H1 (cell line): Measurements from ENCODE around the gene ZBTB14. TPM values are rescaled to one million over a fixed set of nuclear protein-coding genes. Genes with fewer than 3 reads are reported as not detected.

Experiments
- CTCF ChIA-PET: fragments of 300-600 bp; sonication (Branson Sonifier 250); formaldehyde crosslinking; loops from one replicate; lab custom pipeline; 2021; ENCODE audit not compliant: partially characterized antibody; lab: Charles Lee
- POLR2A ChIA-PET: fragments of 300-600 bp; sonication (Branson Sonifier 250); formaldehyde crosslinking; loops from one replicate; lab custom pipeline; 2021; ENCODE audit warnings: inconsistent platforms; ENCODE audit not compliant: partially characterized antibody; lab: Charles Lee
- DNase-seq, 2 experiments: peaks; one replicate each; pipeline versions ENCODE4 v3.0.0 to v3.0.0-alpha.2; 2010 to 2022; ENCODE audit warnings: low spot score in 2 of 2, low read depth in 1 of 2, mixed read lengths in 1 of 2
- FAIRE-seq: peaks from 2 replicates; lab custom pipeline; 2011; peaks lifted over from hg19 to GRCh38; lab: Jason Lieb, UNC
- H2AFZ ChIP-seq: 2 replicates; pipeline ENCODE4 v1.8.1; 2012; ENCODE audit warnings: low read length, inconsistent platforms
- H2AK5ac ChIP-seq: 2 replicates; pipeline ENCODE4 v1.6.1; 2013; ENCODE audit warnings: low read depth, low read length
- H2BK120ac ChIP-seq: replicated peaks from 2 replicates; pipeline ENCODE3; 2013; ENCODE audit warnings: low read depth, low read length, inconsistent platforms
- H2BK12ac ChIP-seq: 2 replicates; pipeline ENCODE4 v1.6.1; 2013; ENCODE audit warnings: low read depth, low read length
- H2BK15ac ChIP-seq: 2 replicates; pipeline ENCODE4 v1.6.1; 2013; ENCODE audit warnings: low read length
- H2BK20ac ChIP-seq: 2 replicates; pipeline ENCODE4 v1.6.1; 2013; ENCODE audit warnings: low read length
- H2BK5ac ChIP-seq: 2 replicates; pipeline ENCODE4 v1.6.1; 2013; ENCODE audit warnings: low read depth, low read length
- H3K14ac ChIP-seq: 2 replicates; pipeline ENCODE4 v1.6.1; 2013; ENCODE audit warnings: inconsistent platforms; ENCODE audit not compliant: insufficient read length
- H3K18ac ChIP-seq: 2 replicates; pipeline ENCODE4 v1.6.1; 2013; ENCODE audit warnings: low read length; ENCODE audit errors: extremely low read depth
- H3K23ac ChIP-seq: 2 replicates; pipeline ENCODE4 v1.6.1; 2013; ENCODE audit warnings: inconsistent platforms; ENCODE audit not compliant: insufficient read length
- H3K23me2 ChIP-seq: 2 replicates; pipeline ENCODE4 v1.6.1; 2013; ENCODE audit warnings: low read depth, low read length
- H3K27ac ChIP-seq: 2 replicates; pipeline ENCODE4 v1.6.1; 2011; ENCODE audit warnings: low read depth, low read length, inconsistent platforms
- H3K27me3 ChIP-seq, 4 experiments: replicated peaks in 1 of 4; 1 replicate in 1 of 4; 2 replicates in 3 of 4; pipeline versions ENCODE4 v1.6.1 to v1.8.1; 2011 to 2013; ENCODE audit warnings: low read length in 3 of 4, mild to moderate bottlenecking in 3 of 4, inconsistent platforms in 2 of 4, mixed read lengths in 2 of 4, moderate library complexity in 1 of 4; ENCODE audit not compliant: control insufficient read depth in 3 of 4, insufficient read depth in 3 of 4; ENCODE audit errors: extremely low read depth in 1 of 4
- H3K36me3 ChIP-seq, 4 experiments: 2 replicates each; pipeline versions ENCODE4 v1.6.1 to v1.8.1; 2011 to 2013; ENCODE audit warnings: mild to moderate bottlenecking in 4 of 4, low read length in 3 of 4, moderate library complexity in 2 of 4, control low read depth in 1 of 4, inconsistent platforms in 1 of 4; ENCODE audit not compliant: insufficient read depth in 4 of 4, control insufficient read depth in 2 of 4
- H3K4ac ChIP-seq: replicated peaks from 2 replicates; pipeline ENCODE3; 2013; ENCODE audit warnings: low read length, low read depth, mixed read lengths, inconsistent platforms; ENCODE audit not compliant: insufficient read length
- H3K4me1 ChIP-seq, 4 experiments: replicated peaks in 1 of 4; 1 replicate in 1 of 4; 2 replicates in 3 of 4; pipeline versions ENCODE4 v1.6.1 to v1.8.1; 2011 to 2013; ENCODE audit warnings: low read length in 3 of 4, inconsistent platforms in 2 of 4, mixed read lengths in 1 of 4; ENCODE audit not compliant: insufficient read depth in 4 of 4, control insufficient read depth in 3 of 4
- H3K4me2 ChIP-seq, 2 experiments: 2 replicates each; pipeline versions ENCODE4 v1.6.1 to v1.8.1; 2011 to 2013; ENCODE audit warnings: low read depth in 2 of 2, low read length in 2 of 2, control low read depth in 1 of 2, inconsistent platforms in 1 of 2, mild to moderate bottlenecking in 1 of 2; ENCODE audit not compliant: insufficient read depth in 1 of 2
- H3K4me3 ChIP-seq, 4 experiments: fragments of 200-600, 300-600 bp in 1 of 4; sonication (generic), shearing (Covaris generic), sonication (Bioruptor Twin) in 1 of 4; 2 replicates each; pipeline versions ENCODE4 v1.5.1 to v1.8.1; 2011 to 2016; ENCODE audit warnings: low read length in 4 of 4, low read depth in 3 of 4, control low read depth in 2 of 4, inconsistent platforms in 2 of 4, mild to moderate bottlenecking in 2 of 4, mixed read lengths in 1 of 4, moderate library complexity in 1 of 4; ENCODE audit not compliant: insufficient read depth in 2 of 4; ENCODE audit errors: extremely low read depth in 1 of 4
- H3K56ac ChIP-seq: replicated peaks from 2 replicates; pipeline ENCODE3; 2013; ENCODE audit warnings: low read depth, mild to moderate bottlenecking, mixed read lengths, low read length, inconsistent platforms; ENCODE audit not compliant: insufficient read length
- H3K79me1 ChIP-seq: 2 replicates; pipeline ENCODE4 v1.6.1; 2013; ENCODE audit warnings: low read depth, low read length, control low read depth
- H3K79me2 ChIP-seq, 2 experiments: 2 replicates each; pipeline versions ENCODE4 v1.6.1 to v1.8.1; 2012 to 2013; ENCODE audit warnings: low read length in 2 of 2, mild to moderate bottlenecking in 2 of 2, inconsistent platforms in 1 of 2; ENCODE audit not compliant: insufficient read depth in 2 of 2, control insufficient read depth in 1 of 2
- H3K9ac ChIP-seq, 4 experiments: replicated peaks in 1 of 4; 1 replicate in 1 of 4; 2 replicates in 3 of 4; pipeline versions ENCODE4 v1.6.1 to v1.8.1; 2011 to 2013; ENCODE audit warnings: low read depth in 3 of 4, low read length in 3 of 4, control low read depth in 2 of 4, mild to moderate bottlenecking in 2 of 4, moderate library complexity in 2 of 4, inconsistent platforms in 1 of 4; ENCODE audit errors: extremely low read depth in 1 of 4
- H3K9me3 ChIP-seq, 2 experiments: 2 replicates each; pipeline versions ENCODE4 v1.6.1 to v1.8.1; 2012 to 2013; ENCODE audit warnings: mild to moderate bottlenecking in 2 of 2, moderate library complexity in 2 of 2, control low read depth in 1 of 2, inconsistent platforms in 1 of 2, low read depth in 1 of 2, low read length in 1 of 2, mixed read lengths in 1 of 2; ENCODE audit not compliant: insufficient read depth in 2 of 2
- H4K20me1 ChIP-seq, 2 experiments: replicated peaks in 1 of 2; 2 replicates each; pipeline versions ENCODE3 to v1.8.1; 2011 to 2013; ENCODE audit warnings: inconsistent platforms in 2 of 2, low read length in 2 of 2, mild to moderate bottlenecking in 1 of 2; ENCODE audit not compliant: insufficient read depth in 2 of 2, control insufficient read depth in 1 of 2
- H4K5ac ChIP-seq: 2 replicates; pipeline ENCODE4 v1.6.1; 2013; ENCODE audit warnings: low read length, low read depth, mixed read lengths, inconsistent platforms; ENCODE audit not compliant: insufficient read length
- H4K8ac ChIP-seq: 2 replicates; pipeline ENCODE4 v1.8.0; 2013; ENCODE audit warnings: mild to moderate bottlenecking, moderate library complexity, low read length, inconsistent platforms; ENCODE audit not compliant: insufficient read depth; ENCODE audit errors: extremely low read depth
- H4K91ac ChIP-seq: replicated peaks from 2 replicates; pipeline ENCODE3; 2013; ENCODE audit warnings: low read length, mixed read lengths, inconsistent platforms; ENCODE audit not compliant: insufficient read length
- ATF3 ChIP-seq: IDR thresholded peaks from 2 replicates; pipeline ENCODE4 v1.6.1; 2011; ENCODE audit warnings: low read depth, mild to moderate bottlenecking, low read length; ENCODE audit not compliant: insufficient read depth
- CBX8 ChIP-seq: fragments of 300-800, 300-1000 bp; sonication (generic); IDR thresholded peaks from 2 replicates; pipeline ENCODE4 v1.7.1; 2016; ENCODE audit warnings: low read depth, low read length, borderline replicate concordance
- WGBS, 2 experiments: shearing (Covaris generic) in 1 of 2; methylation state at CpG; one replicate each; pipeline versions ENCODE4 v1.1.6 to v1.1.7; 2013 to 2015; ENCODE audit warnings: low lambda C conversion rate in 2 of 2, mixed read lengths in 2 of 2, inconsistent platforms in 1 of 2, low coverage in 1 of 2, missing lambda C conversion rate in 1 of 2; ENCODE audit not compliant: insufficient replicate concordance in 2 of 2, insufficient coverage in 1 of 2, insufficient read length in 1 of 2; ENCODE audit errors: extremely low coverage in 1 of 2, missing lambda C conversion rate in 1 of 2; 5-methylcytosine and 5-hydroxymethylcytosine counted together
- polyA plus RNA-seq, 7 experiments: library from polyadenylated mRNA; depleted of rRNA in 3 of 7; stranded (reverse) in 5 of 7; unstranded in 2 of 7; fragments of >200 nt in 5 of 7; fragments of 200-250 nt in 2 of 7; gene quantifications; 1 replicate in 5 of 7; 2 replicates in 1 of 7; 4 replicates in 1 of 7; pipeline versions ENCODE4 v1.2.1 to v1.2.3, GENCODE V29; 2011 to 2013; ENCODE audit warnings: missing spikeins in 2 of 7, mixed read lengths in 2 of 7
- total RNA-seq: library from RNA; stranded (reverse); fragmentation: NEBNext Ultra II Directional; extraction: Animal tissue kit (Norgen Biotek cat#: 25700); gene quantifications from 2 replicates; pipeline ENCODE4 v1.2.1, GENCODE V29; 2021

ZBTB14 gene
- total and polyA plus RNA-seq, 2 of the 8 experiments (the other 6 are each of a cell fraction or from before 2014, with no cell fraction given): 5.2 to 18.3 TPM

- no peak overlapping the region for H3K27ac ChIP-seq
- ChIA-PET CTCF (no interaction called here), POLR2A (no interaction called here)
- H2BK12ac ChIP-seq: no peak overlapping the region
- no peak overlapping the region for H2BK20ac ChIP-seq
- peaks cover 4 to 9% (median 5%) of the 10 kb centered on the region in 4 experiments for H3K4me1 ChIP-seq
- H3K79me2 ChIP-seq: peaks cover 0 to 7% of the 10 kb centered on the region in 2 experiments; a peak in 2 of 4 replicates
- H3K4ac ChIP-seq: no peak overlapping the region
- no peak overlapping the region for H2AFZ ChIP-seq
- H3K4me2 ChIP-seq: no peak overlapping the region
- H2BK120ac ChIP-seq: no peak overlapping the region
- no peaks in the 10 kb centered on the region for H3K9me3 ChIP-seq
- H3K14ac ChIP-seq: no peak overlapping the region
- H3K9ac ChIP-seq: no peak overlapping the region
- no peaks in the 10 kb centered on the region for H3K36me3 ChIP-seq
- H4K8ac ChIP-seq: no peak overlapping the region; the same call in 1 of the 2 replicates
- no peak overlapping the region for H3K23ac ChIP-seq
- H4K20me1 ChIP-seq: no peaks in the 10 kb centered on the region
- H3K4me3 ChIP-seq: no peak overlapping the region
- H3K18ac ChIP-seq: no peak overlapping the region
- no peak overlapping the region for H2BK5ac ChIP-seq
- FAIRE-seq: no peak
- H3K23me2 ChIP-seq: peaks cover 4% of the 10 kb centered on the region; the same call in 1 of the 2 replicates
- no peak overlapping the region for H2BK15ac ChIP-seq
- WGBS, 2 experiments: 88% methylated on average over 16 of the region's 16 CpGs; no CpG with 5 or more reads in 1 of the 2 experiments
- H4K5ac ChIP-seq: no peak overlapping the region
- no peak overlapping the region for H3K56ac ChIP-seq
- DNase-seq: no peak
- no peaks in the 10 kb centered on the region for H3K79me1 ChIP-seq
- peaks cover 0 to 16% (median 9%) of the 10 kb centered on the region in 4 experiments; a peak in 6 of 7 replicates for H3K27me3 ChIP-seq
- no peak overlapping the region for H4K91ac ChIP-seq
- no peak overlapping the region for H2AK5ac ChIP-seq
- TF ChIP-seq CBX8 (no peak), ATF3 (no peak)
Observed at GRCh38 chr18:5298156-5298852, 2.8 kb upstream of the ZBTB14 start.
